C4-2B (cell line): ENCODE data around the gene BDH1.

Experiments used
- CTCF ChIP-seq: fragments of 450-650 bp; conservative IDR thresholded peaks from 2 replicates; pipeline ENCODE4 v1.5.1; 2017; ENCODE audit warnings: mild to moderate bottlenecking
- ZFX ChIP-seq: fragments of 450-650 bp; IDR thresholded peaks from 2 replicates; pipeline ENCODE4 v1.6.1; 2017

- TF ChIP-seq CTCF (no peak), ZFX (no peak)
Observed at GRCh38 chr3:197490098-197491058, 65.4 kb downstream of the BDH1 start.
